Measurements from ENCODE around the gene S100A14.
A peak's percentile ranks its signal among the peaks of the same experiment; 100 is the strongest.

S100A14 gene

GRCh38 chr1:153619171-153619570, 3.0 kb upstream of the S100A14 start:
- FAIRE-seq (no peak), DNase-seq (ENCODE audit: insufficient read length, low spot score) (no peak)

GRCh38 chr1:153617663-153618062, 1.5 kb upstream of the S100A14 start:
- DNase-seq (ENCODE audit: insufficient read length, low spot score), result peak; percentile 81
- peak; percentile 66 for FAIRE-seq

- FAIRE-seq, result no peak
- no peak for DNase-seq (ENCODE audit: insufficient read length, low spot score)
These were observed 789 bp upstream of the S100A14 start for GRCh38 chr1:153616917-153617311.

- DNase-seq (ENCODE audit: insufficient read length, low spot score), result no peak
- no peak for FAIRE-seq
These were observed 719 bp downstream of the S100A14 start for GRCh38 chr1:153615406-153615805.

- DNase-seq (ENCODE audit: insufficient read length, low spot score) (no peak), FAIRE-seq (no peak)
These were observed 1.2 kb downstream of the S100A14 start for GRCh38 chr1:153614906-153615305.

- FAIRE-seq (no peak), DNase-seq (ENCODE audit: insufficient read length, low spot score) (no peak)
These were observed 1.8 kb downstream of the S100A14 start for GRCh38 chr1:153614189-153614900.

- FAIRE-seq, result no peak
- no peak for DNase-seq (ENCODE audit: insufficient read length, low spot score)
These were observed 2.7 kb downstream of the S100A14 start for GRCh38 chr1:153613406-153613805.

- no peak for FAIRE-seq
- no peak for DNase-seq (ENCODE audit: insufficient read length, low spot score)
These were observed 3.3 kb downstream of the S100A14 start, which contains the start of gene S100A16 for GRCh38 chr1:153612755-153613331. S100A16 (minus strand) TSS chr1:153613137; CDS start chr1:153608151, 4,986 bp downstream.

- FAIRE-seq (no peak), DNase-seq (ENCODE audit: insufficient read length, low spot score) (no peak)
These were observed 3.9 kb downstream of the S100A14 start for GRCh38 chr1:153612111-153612754.

- FAIRE-seq, result no peak
- no peak for DNase-seq (ENCODE audit: insufficient read length, low spot score)
These were observed 4.8 kb downstream of the S100A14 start for GRCh38 chr1:153611356-153611755.

GRCh38 chr1:153610811-153611301, 5.3 kb downstream of the S100A14 start:
- FAIRE-seq, result no peak
- DNase-seq (ENCODE audit: insufficient read length, low spot score), result no peak

GRCh38 chr1:153610334-153610733, 5.8 kb downstream of the S100A14 start:
- no peak for FAIRE-seq
- no peak for DNase-seq (ENCODE audit: insufficient read length, low spot score)

- DNase-seq (ENCODE audit: insufficient read length, low spot score) (no peak), FAIRE-seq (no peak)
These were observed 6.6 kb downstream of the S100A14 start for GRCh38 chr1:153609585-153609907.

GRCh38 chr1:153608742-153609584, 7.2 kb downstream of the S100A14 start:
- no peak for FAIRE-seq

GRCh38 chr1:153608089-153608682, 7.9 kb downstream of the S100A14 start:
- DNase-seq (ENCODE audit: insufficient read length, low spot score) (no peak), FAIRE-seq (no peak)

More at GRCh38 chr1:153608742-153609584, 7.2 kb downstream of the S100A14 start:
- DNase-seq (ENCODE audit: insufficient read length, low spot score), result no peak

GRCh38 chr1:153607381-153607780, 8.7 kb downstream of the S100A14 start:
- FAIRE-seq (no peak), DNase-seq (ENCODE audit: insufficient read length, low spot score) (no peak)

- FAIRE-seq, result no peak
- DNase-seq (ENCODE audit: insufficient read length, low spot score), result no peak
These were observed 9.9 kb downstream of the S100A14 start for GRCh38 chr1:153606194-153606593.

GRCh38 chr1:153602749-153603148, 13.4 kb downstream of the S100A14 start:
- FAIRE-seq (no peak), DNase-seq (ENCODE audit: insufficient read length, low spot score) (no peak)

- FAIRE-seq (no peak), DNase-seq (ENCODE audit: insufficient read length, low spot score) (no peak)
These were observed 16.3 kb downstream of the S100A14 start for GRCh38 chr1:153599847-153600246.

- FAIRE-seq, result peak; percentile 86
- DNase-seq (ENCODE audit: insufficient read length, low spot score), result peak; percentile 85
These were observed 17.6 kb downstream of the S100A14 start for GRCh38 chr1:153598309-153599172.

Measured in GM19239 (cell line).